Activated CD4-positive, alpha-beta T cell treated with anti-CD3 and anti-CD28 coated beads for 36 hours (primary cell): ENCODE data around the gene TRMT10A. TPM values are rescaled to one million over a fixed set of nuclear protein-coding genes. Genes with fewer than 3 reads are reported as not detected.

Experiments
- ATAC-seq: fragments of 200-7000 bp; cut with Tn5 transposase; one replicate; pipeline ENCODE4 v1.10.0; 2021; ENCODE audit warnings: mild to moderate bottlenecking, moderate library complexity
- CTCF ChIA-PET: fragments of 350-600 bp; sonication (Branson Sonifier 250); formaldehyde crosslinking; loops from one replicate; lab custom pipeline; 2021; ENCODE audit warnings: antibody characterized with exemption; lab: Charles Lee
- POLR2A ChIA-PET: fragments of 350-600 bp; sonication (Branson Sonifier 250); formaldehyde crosslinking; loops from one replicate; lab custom pipeline; 2021; ENCODE audit warnings: antibody characterized with exemption, inconsistent platforms; lab: Charles Lee
- DNase-seq: peaks from one replicate; pipeline ENCODE4 v3.0.0-alpha.2; 2020
- H3K27ac Mint-ChIP-seq: one replicate; pipeline ENCODE4 v1.8.0; 2021; ENCODE audit warnings: mixed read lengths
- H3K27me3 Mint-ChIP-seq: one replicate; pipeline ENCODE4 v1.8.0; 2021; ENCODE audit warnings: mixed read lengths
- H3K36me3 Mint-ChIP-seq: one replicate; pipeline ENCODE4 v1.8.0; 2021; ENCODE audit warnings: low read depth, mixed read lengths
- H3K4me1 Mint-ChIP-seq: one replicate; pipeline ENCODE4 v1.8.0; 2021; ENCODE audit warnings: mixed read lengths
- H3K4me3 Mint-ChIP-seq: one replicate; pipeline ENCODE4 v1.8.0; 2021; ENCODE audit warnings: mild to moderate bottlenecking, moderate library complexity, mixed read lengths
- H3K9me3 Mint-ChIP-seq: one replicate; pipeline ENCODE4 v1.8.0; 2021; ENCODE audit warnings: low read depth, mixed read lengths
- intact Hi-C, 2 experiments: fragments of 100-400 bp; cut with DNase I in 1 of 2; cut with micrococcal nuclease in 1 of 2; formaldehyde crosslinking; loops; one replicate each; pipeline versions ENCODE4 v1.14.2 to v1.15.1; 2022 to 2024; cut with DNase I, micrococcal nuclease
- total RNA-seq, 2 experiments: library from RNA; stranded (reverse); gene quantifications; one replicate each; pipeline ENCODE4 v1.2.3, GENCODE V29; 2021

Gene TRMT10A
- total RNA-seq, 2 experiments from 2014 or later, result 7.8 to 9.8 TPM

GRCh38 chr4:99506781-99507180 is 57.1 kb downstream of the TRMT10A start:
- intact Hi-C loops, result loop anchor here (1.0 to 5.0 kb wide), 4 partner anchors 56 to 574 kb away; partner anchors contain the start of genes DNAJB14 (in 1 of the 2) and TRMT10A (in 1 of the 2)
- Mint-ChIP-seq H3K27ac (peak overlapping the region; percentile 69), H3K9me3 (peaks cover 5% of the 10 kb centered on the region), H3K4me1 (peaks cover 53% of the 10 kb centered on the region), H3K4me3 (no peak overlapping the region), H3K36me3 (peaks cover 2% of the 10 kb centered on the region), H3K27me3 (no peaks in the 10 kb centered on the region)
- ATAC-seq (no peak), DNase-seq (no peak)
- POLR2A ChIA-PET, result no interaction called here
- CTCF ChIA-PET, result interaction anchor here (0.8 kb wide), 1 partner anchor 301 kb away, joined by 3 read pairs; no protein-coding TSS in a partner anchor

- peak; percentile 27 for DNase-seq
- Mint-ChIP-seq H3K27ac (peak overlapping the region; percentile 37), H3K27me3 (no peaks in the 10 kb centered on the region), H3K4me1 (peaks cover 53% of the 10 kb centered on the region), H3K4me3 (no peak overlapping the region), H3K36me3 (peaks cover 2% of the 10 kb centered on the region), H3K9me3 (peaks cover 5% of the 10 kb centered on the region)
- no peak for ATAC-seq
- ChIA-PET POLR2A (interaction anchor here (1.1 kb wide), 1 partner anchor 446 kb away, joined by 3 read pairs; no protein-coding TSS in a partner anchor), CTCF (interaction anchor here (0.6 to 0.9 kb wide), 2 partner anchors 88 to 303 kb away, joined by 3 read pairs; no protein-coding TSS in a partner anchor)
- intact Hi-C loops, result loop anchor here (5.0 kb wide), 3 partner anchors 57 to 573 kb away; partner anchors contain the start of gene TRMT10A (in 1 of the 2)
These were observed 58.9 kb downstream of the TRMT10A start for GRCh38 chr4:99504804-99505502.

Other genes starting within 250 kb of the TRMT10A start
- gene ADH1B, start 242.6 kb downstream of the TRMT10A start, total RNA-seq, result not detected
- not detected for gene ADH1C, start 211.3 kb downstream of the TRMT10A start, total RNA-seq
- gene ADH7, start 128.7 kb downstream of the TRMT10A start, total RNA-seq, result not detected
- gene C4orf17, start 53.0 kb downstream of the TRMT10A start, total RNA-seq, result not detected
- under 1 TPM; 0.16 to 0.25 TPM for gene MTTP, start 10.8 kb upstream of the TRMT10A start, total RNA-seq
- not detected for gene C4orf54, start 93.8 kb upstream of the TRMT10A start, total RNA-seq